GM21825 (cell line): ENCODE measurements around the gene RAB6B.
A peak's percentile ranks its signal among the peaks of the same experiment; 100 is the strongest.

Source experiments
- ATAC-seq: cut with Tn5 transposase; IDR thresholded peaks from one replicate; pipeline ENCODE4 v1.9.1; 2021; ENCODE audit warnings: mild to moderate bottlenecking, moderate library complexity; ENCODE audit not compliant: unreplicated experiment

The RAB6B gene

GRCh38 chr3:133931084-133931483 is 35.4 kb upstream of the RAB6B start:
- no peak for ATAC-seq

DNA sequence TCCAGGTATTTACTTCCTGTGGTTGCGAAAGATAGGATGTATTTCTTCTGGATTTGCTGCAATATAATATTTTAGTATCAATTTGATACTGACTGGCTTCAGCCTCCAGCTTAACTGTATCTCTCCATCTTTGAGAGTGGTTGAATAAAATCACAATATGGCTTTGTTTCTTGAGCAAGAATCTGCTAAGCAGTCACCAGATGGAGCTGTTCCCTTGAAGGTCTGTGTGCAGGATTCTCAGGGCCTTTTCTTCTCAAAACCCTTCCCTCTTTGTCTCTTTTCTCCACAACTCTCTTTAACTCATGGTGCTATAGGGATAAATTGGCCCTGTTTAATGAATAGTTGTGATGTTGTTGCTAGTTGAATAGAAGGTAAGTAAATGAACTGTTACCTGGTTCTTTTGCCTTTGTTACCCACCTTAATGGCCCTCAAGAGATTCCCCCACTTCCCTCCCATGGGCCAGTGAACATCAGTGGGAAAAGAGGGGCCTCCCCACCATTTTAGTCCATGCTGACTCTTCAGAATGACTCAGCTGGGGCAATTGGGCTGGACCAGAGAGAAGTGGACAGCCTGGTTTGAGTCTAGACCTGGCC is 34.8 kb upstream of the RAB6B start:
- ATAC-seq: no peak

GRCh38 chr3:133928903-133929607 is 33.4 kb upstream of the RAB6B start:
- ATAC-seq: no peak

DNA sequence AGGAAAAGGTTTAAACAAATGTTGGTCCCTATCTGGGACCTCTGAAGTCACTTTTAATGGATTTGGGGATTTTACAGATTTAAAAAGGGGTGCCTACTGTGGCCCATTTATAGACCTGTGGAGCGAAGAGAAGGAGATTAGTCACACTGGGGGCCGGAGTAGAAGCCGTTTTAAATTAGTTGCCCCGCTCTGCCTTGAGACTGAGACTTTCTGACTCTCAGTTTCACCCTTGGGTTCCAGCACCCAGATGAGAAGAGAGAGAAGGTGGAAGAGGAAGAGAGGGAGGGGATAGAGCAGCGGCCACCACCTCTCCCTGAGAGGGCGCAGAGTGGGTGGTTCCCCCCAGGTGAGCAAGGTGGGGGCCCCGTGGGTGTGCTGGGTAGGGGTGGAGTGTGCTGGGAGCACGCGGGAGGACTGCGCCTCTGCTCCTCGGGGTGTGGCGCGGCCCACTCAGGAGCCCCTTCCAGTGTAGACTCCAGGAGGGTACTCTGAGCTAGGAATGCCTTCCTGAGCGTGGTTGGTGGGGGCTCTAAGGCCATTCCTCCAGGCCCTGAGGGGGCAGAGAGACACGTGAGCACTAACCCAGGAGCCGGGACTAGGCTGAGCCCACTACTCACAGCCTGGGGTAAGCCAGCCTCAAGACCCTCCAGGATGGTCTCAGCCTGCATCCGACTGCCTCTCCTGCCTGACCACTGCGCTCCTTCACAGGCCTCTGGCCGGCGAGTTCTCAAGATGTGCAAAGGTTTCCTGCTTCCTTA is 32.6 kb upstream of the RAB6B start:
- no peak for ATAC-seq

DNA sequence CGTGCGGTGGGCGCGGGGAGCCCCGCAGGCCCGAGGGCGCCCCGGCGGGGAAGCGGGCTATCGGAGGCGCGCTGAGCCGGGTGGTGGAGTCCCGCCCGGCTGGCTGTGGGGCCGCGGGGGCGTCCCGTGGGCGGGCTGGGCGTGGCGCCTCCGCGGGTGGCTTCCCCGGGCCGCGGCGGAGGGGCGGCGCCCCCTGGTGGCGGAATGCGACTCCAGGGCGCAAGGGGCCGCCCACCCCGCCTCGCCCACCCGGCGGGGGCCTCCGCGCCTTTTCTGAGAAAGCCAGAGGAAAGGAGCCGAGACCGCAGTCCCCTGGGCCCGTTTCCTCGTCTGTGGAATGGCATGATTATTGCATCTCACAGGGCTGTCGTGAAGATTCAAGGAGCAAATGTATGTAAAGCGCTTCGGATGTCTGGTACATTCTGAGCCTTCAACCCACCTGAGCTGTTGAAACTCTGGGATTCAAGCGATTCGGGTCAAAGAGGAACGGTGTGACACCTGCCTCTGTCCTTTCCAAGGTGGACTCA is 31.9 kb upstream of the RAB6B start:
- peak; percentile 62 for ATAC-seq

DNA sequence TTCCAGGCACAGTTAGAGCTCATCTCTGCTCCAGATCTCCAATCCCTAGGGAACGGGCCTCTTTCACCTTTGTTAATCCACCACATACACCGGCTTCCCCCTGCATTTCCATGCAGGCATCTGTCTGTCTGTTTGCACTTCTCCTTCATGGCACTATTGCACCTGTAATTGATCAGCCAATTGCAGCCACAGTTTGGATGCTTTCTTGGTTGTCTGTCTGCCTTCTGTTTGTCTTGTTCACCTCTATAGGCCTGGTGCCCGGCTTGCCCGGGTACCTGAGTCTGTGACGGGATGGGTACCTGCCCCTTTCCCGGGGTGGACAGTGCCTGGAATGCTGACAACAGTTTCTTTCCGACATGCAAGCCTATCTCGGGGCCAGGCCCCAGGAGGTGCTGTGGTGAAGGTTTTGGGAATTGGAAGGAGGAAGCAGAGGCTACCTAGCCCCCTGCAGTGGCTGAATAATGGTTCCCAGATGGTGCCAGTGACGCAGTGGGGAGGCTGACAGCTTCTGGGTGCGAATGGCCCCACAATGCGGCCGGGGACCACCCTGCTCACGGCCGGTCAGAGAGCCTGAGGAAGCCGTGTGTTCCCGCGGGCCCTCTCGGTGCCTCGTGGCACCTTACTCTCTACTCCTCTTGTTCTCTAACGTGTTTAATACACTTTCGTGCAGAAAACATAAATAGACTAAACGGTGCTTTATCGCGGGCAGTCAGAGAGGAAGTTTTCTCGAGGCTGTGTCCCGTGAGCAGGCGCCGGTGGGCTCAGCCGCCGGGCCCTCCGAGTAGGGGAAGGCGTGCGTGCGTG is 31.3 kb upstream of the RAB6B start:
- ATAC-seq: peak; percentile 19

DNA sequence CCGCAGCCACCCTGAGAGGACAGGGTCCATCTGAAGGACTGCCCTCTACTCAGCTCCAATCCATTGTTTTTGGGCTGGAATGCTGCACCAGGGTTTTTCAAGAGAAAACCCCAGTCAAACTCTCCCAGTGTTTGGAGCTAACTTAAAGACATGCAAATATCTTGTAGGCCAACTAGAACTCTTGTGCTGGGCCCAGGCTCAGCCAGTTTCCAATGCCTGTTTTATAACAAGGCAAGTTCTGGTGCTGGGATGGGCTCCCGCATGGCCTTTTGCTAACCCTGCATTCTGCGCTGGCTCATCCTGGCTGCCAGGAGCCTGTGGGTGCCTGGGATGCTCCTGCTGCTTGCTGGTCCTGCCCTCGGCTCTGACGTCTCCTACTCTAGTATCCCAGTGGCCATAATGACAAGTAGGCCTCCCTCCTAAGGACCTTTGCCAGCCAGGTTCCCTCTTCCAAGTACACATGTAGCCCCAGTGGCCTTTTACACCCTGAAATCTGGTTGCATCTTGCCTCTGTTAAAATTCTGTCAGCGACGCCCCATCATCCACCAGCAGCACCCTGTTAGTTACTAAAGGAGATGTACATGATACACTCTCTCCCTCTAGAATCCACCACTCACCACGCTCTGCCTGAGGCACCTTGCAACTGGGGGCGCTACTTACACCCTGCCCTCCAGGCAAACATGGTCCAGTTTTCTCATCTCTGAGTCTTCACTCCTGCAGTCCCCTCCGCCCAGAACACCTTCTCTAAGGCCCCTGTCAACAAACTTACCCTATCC is 30.5 kb upstream of the RAB6B start:
- no peak for ATAC-seq

DNA sequence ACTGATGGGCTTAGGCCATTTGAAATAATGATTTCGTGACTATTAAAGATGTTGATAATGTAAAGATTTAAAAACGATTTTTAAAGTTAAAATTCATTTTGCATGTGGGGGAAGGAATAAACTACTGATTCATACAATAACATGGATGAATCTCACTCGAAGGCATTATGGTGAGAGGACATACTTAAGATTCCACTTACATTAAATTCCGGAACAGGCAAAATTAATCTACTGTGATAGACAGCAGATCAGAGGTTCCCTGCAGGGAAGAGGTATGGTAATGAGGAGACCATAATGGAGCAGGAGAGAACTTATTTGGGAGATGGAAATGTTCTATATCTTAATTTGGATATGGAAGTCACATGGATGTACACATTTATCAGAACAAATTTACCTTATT is 28.4 kb upstream of the RAB6B start:
- no peak for ATAC-seq

DNA sequence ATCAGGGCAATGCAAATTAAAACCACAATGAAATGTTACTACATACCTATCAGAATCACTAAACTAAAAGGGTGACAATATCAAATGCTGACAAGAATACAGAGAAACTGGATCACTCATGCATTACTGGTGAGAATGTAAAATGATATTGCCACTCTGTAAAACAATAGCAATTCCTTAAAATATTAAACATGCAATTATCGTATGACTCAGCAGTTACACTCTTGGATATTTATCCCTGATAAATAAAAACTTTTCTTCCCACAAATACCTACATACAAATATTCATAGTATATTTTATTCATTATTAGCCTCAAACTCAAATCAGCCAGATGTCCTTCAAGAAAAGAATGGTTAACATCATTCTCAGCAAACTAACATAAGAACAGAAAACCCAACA is 25.9 kb upstream of the RAB6B start:
- ATAC-seq: no peak

- ATAC-seq: no peak
Measured at GRCh38 chr3:133917144-133917543, 21.5 kb upstream of the RAB6B start.

DNA sequence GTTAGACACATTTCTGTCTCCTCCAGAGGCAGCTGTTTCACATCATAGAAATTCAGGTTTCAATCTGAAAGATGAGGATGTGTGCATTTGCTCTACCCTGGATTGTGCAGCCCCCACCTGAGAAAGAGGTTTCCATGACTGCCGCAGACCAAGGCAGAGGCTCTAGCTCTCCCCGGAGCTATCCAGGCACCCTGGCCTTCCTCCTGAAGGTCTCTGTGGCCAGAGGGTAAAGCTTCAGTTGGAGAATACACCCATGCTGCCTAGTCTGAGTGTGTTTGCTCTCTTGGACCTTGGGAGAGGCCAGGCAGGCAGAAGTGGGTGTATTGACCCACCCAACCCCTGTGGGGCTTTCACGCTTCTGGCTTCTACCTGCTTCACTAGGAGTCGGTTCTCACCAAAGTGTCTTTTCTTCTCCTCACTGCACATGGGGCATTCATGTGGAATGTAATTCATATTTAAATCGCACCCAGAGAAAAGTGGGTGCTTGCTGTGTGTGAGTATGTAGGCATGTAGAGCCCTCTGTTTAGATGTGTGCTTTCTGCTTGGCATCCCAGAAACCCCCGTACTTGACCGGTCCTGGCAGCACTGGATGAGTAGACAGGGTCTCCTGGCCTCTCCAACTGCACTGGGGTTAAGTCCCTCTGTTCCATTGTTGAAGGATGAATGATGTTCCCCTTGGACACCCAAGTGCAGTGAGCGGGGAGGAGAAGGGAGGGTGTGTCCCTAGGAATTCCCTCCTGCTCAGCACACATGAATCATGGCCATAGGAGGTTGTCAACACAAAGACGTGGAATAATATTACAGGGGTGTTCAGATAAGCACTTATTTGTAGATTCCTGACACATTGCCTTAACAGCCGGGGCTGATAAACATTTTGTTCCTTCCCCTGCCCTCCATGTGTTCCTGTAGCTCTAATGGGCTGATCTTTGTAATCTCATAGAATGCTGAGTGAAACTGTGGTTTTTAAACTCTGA is 20.3 kb upstream of the RAB6B start:
- ATAC-seq: no peak

GRCh38 chr3:133914839-133915600 is 19.3 kb upstream of the RAB6B start:
- ATAC-seq: no peak

DNA sequence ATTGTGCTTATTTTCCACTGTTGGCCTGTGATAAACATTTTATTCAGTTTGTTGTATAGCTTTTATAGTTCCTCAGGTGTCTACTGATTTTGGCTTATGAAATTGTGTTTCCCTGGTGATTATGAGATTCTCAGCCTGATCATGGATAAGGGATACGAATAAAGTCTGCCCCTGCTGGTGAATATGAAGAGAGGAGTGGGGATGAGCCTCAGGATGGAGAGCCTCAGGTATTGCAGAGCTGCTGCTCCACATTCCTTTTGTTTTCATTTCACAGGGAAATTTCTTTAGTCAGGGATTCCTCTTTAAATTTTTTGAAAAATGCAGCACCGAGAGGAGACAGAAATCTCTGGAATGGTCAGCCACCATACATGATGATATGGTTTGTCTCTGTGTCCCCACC is 14.7 kb upstream of the RAB6B start:
- no peak for ATAC-seq

- no peak for ATAC-seq
Measured at GRCh38 chr3:133905376-133905775, 9.7 kb upstream of the RAB6B start.

DNA sequence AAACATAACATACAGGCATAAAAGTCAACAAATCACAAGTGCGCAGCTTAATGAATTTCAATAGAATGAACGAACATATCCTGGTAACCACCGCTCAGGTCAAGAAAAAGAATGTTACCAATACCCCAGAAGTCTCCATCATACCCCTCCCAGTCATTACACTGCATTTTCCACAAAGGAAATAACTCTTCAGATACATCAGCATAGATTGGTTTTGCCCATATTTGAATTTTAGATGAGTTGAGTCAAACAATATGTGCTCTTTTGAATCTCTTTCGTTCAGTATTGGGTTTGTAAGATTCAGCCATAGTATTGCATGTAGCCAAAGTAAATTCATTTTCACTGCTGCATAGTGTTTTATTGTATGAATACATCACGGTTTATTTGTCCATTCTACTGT is 6.2 kb upstream of the RAB6B start:
- no peak for ATAC-seq

GRCh38 chr3:133901083-133901482 is 5.4 kb upstream of the RAB6B start:
- ATAC-seq: no peak

GRCh38 chr3:133899311-133899710 is 3.6 kb upstream of the RAB6B start:
- ATAC-seq: no peak

- no peak for ATAC-seq
Measured at GRCh38 chr3:133897547-133897946, 1.9 kb upstream of the RAB6B start.
